HG02938 (cell line): ENCODE data around the gene SAMD13.

Source experiments
- ATAC-seq: cut with Tn5 transposase; IDR thresholded peaks from one replicate; pipeline ENCODE4 v1.9.1; 2021; ENCODE audit warnings: mild to moderate bottlenecking, moderate library complexity; ENCODE audit not compliant: unreplicated experiment

Gene SAMD13

GRCh38 chr1:84301004-84301784, at the start of gene SAMD13:
Gene SAMD13 (plus strand): TSS chr1:84301708. CDS start chr1:84303235, 1,527 bp downstream.
- ATAC-seq = peak; percentile 28

DNA sequence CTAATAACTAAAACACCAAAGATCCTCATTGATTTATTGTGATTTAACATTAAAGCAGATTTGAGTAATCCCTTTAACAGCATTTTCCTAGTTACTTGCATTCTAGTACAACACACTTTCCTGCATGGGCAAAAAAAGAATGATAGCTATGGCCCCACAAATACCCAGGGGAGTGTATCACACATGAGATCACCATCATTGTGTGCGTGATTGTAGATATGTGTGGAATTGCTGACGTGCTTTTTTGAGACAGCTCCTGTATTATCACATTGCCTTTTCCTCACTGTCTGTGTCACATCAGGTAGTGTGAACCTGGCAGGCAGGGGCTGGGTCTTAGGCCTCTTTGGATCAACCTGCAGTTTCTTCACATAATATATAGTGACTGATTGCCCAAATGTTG, 48.5 kb upstream of the SAMD13 start:
- no peak for ATAC-seq

DNA sequence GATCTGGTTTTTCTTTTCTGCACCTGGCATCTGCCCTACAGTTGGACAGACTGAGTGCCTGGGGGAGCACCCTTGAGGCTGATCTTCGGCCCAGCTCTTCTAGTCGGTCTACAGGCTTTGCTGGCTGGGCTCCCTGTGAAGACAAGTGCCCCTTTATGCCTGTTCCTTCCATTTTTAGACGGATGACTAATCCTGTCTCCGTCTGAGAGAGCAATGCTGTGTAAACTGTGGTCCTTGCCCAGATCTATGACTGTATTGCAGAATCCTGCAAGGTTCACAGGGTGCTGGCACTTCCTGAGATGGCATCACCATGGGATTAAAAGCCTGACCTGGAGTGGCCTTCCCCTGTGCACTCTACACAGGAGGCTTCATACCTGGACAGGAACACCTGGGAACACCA, 47.6 kb upstream of the SAMD13 start:
- ATAC-seq = no peak

DNA sequence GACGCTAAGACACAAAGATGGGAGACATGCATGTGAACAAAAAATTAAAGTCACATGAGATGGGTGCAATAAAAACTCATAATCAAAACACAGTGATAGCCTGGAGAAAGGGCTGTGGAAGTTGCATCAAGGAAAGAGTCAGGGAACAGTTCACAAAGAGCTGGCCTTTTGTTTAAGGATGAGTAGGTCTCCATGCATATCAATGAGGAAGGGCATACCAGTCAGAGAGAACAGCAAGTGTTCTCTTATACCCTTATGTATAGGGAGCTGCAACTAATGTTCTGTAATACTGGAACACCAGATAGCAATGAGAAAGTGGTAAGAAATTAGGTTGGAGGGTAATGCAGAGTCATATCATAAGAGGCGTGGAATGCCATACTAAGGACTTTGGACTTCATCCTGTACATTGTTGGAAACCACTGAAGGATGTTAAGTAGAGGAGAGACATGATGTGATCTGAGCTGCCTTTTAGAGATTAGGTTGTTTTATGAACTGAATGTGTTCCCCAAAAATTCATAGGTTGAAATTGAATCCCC, 46.7 kb upstream of the SAMD13 start:
- ATAC-seq = no peak

DNA sequence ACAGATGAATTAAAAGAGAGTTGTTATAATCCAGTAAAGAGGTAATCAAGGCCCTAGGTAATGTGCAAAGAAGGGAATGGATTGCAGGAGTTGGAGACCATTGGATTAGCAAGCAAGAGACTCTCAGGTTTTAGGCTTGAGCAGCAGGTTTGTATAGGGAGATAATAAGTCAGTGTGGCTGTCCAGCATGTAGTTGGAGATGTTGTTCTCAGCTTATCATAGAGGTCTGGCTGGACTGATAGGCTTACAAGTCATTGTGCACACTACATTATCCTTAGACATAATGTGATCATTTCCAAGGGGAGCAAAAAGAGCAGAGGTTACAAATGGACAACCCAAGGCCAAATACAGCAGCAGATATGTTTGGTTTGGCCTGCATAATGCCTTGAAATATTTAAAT, 45.9 kb upstream of the SAMD13 start:
- no peak for ATAC-seq

GRCh38 chr1:84257617-84258016, 43.9 kb upstream of the SAMD13 start:
- ATAC-seq = no peak

GRCh38 chr1:84259376-84259775, 42.1 kb upstream of the SAMD13 start:
- no peak for ATAC-seq

DNA sequence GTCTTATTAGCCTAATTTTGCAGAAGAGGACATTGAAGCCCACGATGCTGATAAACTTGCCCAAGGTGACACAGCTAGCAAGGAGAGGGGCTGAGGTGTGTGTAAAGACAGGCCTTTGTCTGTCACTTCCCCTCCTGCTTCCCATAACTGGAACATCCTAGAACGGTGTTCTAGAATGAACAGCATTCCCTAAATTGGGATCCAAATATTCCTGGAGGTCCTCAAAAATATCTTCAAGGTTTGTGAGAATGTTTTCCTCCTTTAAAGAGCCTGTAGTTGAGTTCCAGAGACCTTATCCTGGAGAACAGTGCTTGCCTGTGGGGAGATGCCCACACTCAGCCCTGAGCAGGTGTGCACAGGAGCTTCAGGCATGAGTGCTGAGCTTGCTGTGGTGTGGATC, 41.5 kb upstream of the SAMD13 start:
- no peak for ATAC-seq

DNA sequence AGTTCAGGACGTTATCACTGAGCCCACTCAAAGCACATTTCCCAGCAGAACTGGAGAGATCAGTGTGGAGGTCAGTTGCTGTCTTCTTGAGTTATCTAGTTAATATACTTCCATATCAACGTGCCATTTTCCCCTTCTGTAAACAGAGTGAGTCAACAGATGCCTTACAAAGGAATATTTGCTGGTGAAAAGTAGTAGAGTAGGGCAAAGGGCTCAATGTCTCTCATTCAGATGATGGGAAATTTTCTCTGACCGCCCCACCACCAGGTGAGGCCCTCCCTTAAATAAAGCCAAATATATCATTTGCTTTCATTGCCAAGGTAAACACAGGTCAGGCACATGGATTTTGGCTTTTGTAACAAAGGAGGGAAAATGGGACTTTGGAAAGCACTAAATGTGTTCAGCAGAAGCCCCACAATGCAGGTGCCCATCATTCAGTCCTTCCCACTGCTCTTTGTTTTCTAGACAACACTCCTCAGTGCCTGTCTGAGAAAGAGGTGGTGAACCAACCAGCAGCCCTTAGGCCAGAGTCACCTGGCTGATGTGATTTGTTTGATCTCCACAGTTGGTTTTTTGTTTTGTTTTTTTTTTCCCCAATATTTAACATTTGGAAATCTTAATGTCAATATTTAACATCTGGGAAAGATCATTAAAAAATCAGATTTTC, 40.5 kb upstream of the SAMD13 start:
- no peak for ATAC-seq

DNA sequence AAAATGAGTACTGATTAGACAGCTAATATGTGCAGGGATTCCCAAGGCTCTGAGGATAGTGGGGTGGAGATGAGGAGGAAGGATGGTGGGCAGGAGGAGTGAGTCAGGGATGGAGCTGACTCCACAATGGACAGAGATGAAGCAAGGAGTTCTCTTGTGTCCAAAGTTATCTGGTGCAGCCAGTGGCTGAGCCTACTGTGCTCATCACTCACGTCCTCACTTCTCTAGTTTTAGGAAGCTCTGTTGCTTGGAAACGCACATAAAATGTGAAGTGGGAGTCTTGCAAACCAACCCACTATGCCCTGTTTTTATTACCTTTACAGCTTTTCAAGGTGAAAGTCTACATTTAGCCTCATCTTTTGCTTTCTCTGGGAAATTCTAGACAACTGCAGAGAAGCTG, 36.5 kb upstream of the SAMD13 start:
- ATAC-seq = no peak

GRCh38 chr1:84265867-84266266, 35.6 kb upstream of the SAMD13 start:
- ATAC-seq = no peak

- ATAC-seq = no peak
Observed at GRCh38 chr1:84266748-84267147, 34.8 kb upstream of the SAMD13 start.

GRCh38 chr1:84267476-84267875, 34.0 kb upstream of the SAMD13 start:
- ATAC-seq = no peak

DNA sequence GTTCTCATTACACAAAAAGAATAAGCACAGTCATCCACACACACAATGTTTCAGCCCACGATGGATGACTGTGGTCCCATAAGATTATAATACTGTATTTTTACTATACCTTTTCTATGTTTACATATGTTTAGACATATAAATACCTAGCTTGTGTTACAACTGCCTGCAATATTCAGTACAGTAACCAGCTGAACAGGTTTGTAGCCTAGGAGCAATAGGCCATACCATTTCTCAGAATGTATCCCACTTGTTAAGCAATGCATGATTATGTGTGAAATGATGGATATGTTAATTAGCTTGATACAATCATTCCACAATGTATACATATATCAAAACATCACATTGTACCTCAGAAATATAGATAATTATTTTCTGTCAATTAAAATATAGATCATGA, 33.2 kb upstream of the SAMD13 start:
- no peak for ATAC-seq

- no peak for ATAC-seq
Observed at GRCh38 chr1:84269306-84269705, 32.2 kb upstream of the SAMD13 start.

DNA sequence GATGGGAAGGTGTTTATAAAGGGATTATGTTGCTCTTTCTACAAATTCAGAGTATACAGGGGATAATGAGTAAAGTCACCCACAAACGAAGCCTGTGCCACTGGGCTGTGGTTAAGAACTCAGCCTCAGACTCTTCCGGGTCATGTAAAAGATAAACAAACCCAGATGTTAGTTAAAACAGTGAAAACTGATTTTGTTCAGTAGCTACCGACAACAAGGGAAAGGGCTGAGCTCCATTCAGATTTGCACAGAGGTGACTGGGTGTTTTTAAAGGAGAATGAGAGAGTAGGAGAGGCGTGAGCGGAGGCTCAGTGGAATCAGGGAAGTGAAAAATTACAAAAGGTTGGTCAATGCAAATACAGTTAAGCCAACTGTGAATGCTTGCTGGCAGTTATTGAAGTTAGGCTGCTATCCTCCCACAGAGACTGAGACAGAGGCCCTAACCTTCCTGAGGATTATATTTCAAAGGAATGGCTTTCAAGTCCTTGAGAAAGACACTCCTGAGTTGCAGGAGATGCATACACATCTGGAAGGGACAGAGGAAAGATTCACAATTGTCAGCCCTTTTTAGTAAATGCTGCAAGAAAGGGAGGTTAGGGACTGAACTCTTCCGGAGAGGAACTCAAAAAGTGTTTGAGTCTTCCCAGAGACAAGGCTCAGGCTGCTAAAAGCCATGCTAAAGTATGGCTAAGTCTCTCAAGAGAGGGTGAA, 29.9 kb upstream of the SAMD13 start:
- peak; percentile 97 for ATAC-seq

DNA sequence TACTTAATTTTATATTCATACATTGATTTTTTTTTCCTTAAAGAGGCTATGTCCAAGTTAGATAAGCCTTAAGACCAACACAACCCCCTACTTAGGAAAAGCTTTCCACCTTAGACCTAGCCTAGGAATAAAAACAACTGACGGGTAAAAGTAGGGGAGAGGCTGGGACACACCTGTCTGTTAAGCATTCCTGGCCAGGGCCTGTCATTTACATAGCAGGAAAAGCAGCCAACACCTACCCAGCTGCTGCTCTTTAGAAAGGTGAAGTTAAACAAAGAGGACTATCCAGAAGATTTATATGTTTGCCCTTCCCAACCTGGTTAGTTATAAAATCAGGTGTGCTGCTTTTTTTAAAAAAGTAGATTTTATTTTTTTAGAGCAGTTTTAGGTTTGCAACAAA, 29.1 kb upstream of the SAMD13 start:
- no peak for ATAC-seq

GRCh38 chr1:84277343-84278059, 24.0 kb upstream of the SAMD13 start:
- ATAC-seq = no peak

DNA sequence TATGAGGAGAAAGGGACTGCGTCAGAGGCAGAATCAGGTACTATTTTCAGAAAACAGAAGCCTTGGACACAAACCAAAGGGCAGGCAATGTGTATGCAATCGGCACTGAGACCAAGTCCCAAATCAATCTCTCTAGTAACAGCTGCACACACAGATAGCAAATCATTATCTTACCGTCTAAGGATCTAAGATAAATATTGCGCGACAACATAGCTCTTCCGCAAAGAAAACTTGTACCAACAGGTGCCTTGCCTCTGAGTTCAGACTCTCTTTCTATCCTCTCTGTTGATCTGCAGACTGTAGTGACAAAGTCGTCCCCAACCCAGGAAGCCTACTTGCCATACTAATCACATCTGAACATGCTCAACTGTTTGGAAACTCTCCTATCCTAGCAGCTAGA, 22.6 kb upstream of the SAMD13 start:
- ATAC-seq = no peak

DNA sequence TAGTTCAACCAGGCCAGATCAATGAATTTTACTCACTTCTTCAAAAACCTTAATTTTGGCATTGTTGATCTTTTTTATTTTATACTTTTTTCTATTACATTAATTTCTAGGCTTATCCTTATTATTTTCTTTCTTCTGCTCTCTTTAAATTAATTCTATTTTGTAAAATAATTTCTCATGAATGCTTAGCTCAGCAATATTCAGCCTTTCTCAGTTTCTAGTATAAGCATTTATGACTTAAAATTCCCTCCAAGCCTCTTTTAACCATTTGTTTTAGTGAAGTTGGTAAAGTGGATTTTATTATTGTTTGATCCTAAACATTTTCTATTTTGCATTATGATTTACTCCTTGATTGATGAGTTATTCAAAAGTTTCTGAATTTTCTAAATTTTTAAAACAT, 20.6 kb upstream of the SAMD13 start:
- ATAC-seq = no peak

GRCh38 chr1:84282780-84283333, 18.7 kb upstream of the SAMD13 start:
- ATAC-seq = peak; percentile 84
